ENCODE measurements around the gene C2orf72. TPM values are rescaled to one million over a fixed set of nuclear protein-coding genes. Genes with fewer than 3 reads are reported as not detected.

Gene C2orf72
- total RNA-seq, 2 donors from 2014 or later, result 1.8 to 3.9 TPM

- no peaks in the 10 kb centered on the region for H3K9me3 ChIP-seq (ENCODE audit: control insufficient read depth, low read length)
- H3K4me1 ChIP-seq (ENCODE audit: control insufficient read depth, insufficient read depth, low read length), result peaks cover 3% of the 10 kb centered on the region
- Mint-ChIP-seq H3K4me3 (no peak overlapping the region), H3K9me3 (no peaks in the 10 kb centered on the region), H3K4me1 (no peaks in the 10 kb centered on the region), H3K27me3 (ENCODE audit: insufficient read depth) (peaks cover 10% of the 10 kb centered on the region), H3K27ac (no peak overlapping the region), H3K36me3 (ENCODE audit: low read depth) (no peaks in the 10 kb centered on the region)
- H3K27me3 ChIP-seq (ENCODE audit: control insufficient read depth, insufficient read depth, low read length, poor library complexity, severe bottlenecking), result peaks cover 10% of the 10 kb centered on the region
- no peak overlapping the region for H3K4me3 ChIP-seq (ENCODE audit: low read length)
- H3K9ac ChIP-seq (ENCODE audit: extremely low read depth, low read length, poor library complexity, severe bottlenecking), result no peak overlapping the region
- no peak for DNase-seq
- 60 to 65% methylated on average over 1 to 3 of the region's 3 CpGs for WGBS, 2 experiments (ENCODE audit: insufficient coverage in 1 of 2, insufficient read length in 1 of 2)
- H3K36me3 ChIP-seq (ENCODE audit: control insufficient read depth, insufficient read depth, low read length), result no peaks in the 10 kb centered on the region
- no peak overlapping the region for H3K27ac ChIP-seq (ENCODE audit: low read depth, low read length)
- no peak for TF ChIP-seq CTCF (conservative IDR thresholded peaks at IDR 0.05)
Observed at GRCh38 chr2:231013820-231014219, 23.5 kb upstream of the C2orf72 start.

- H3K4me3 Mint-ChIP-seq, result no peak overlapping the region
- Histone ChIP-seq H3K9ac (ENCODE audit: extremely low read depth, low read length, poor library complexity, severe bottlenecking) (no peak overlapping the region), H3K27ac (ENCODE audit: low read depth, low read length) (peak overlapping the region; percentile 89), H3K4me1 (ENCODE audit: control insufficient read depth, insufficient read depth, low read length) (peaks cover 3% of the 10 kb centered on the region), H3K4me3 (ENCODE audit: low read length) (no peak overlapping the region), H3K36me3 (ENCODE audit: control insufficient read depth, insufficient read depth, low read length) (no peaks in the 10 kb centered on the region), H3K9me3 (ENCODE audit: control insufficient read depth, low read length) (no peaks in the 10 kb centered on the region), H3K27me3 (ENCODE audit: control insufficient read depth, insufficient read depth, low read length, poor library complexity, severe bottlenecking) (no peaks in the 10 kb centered on the region)
- peaks cover 5% of the 10 kb centered on the region for H3K27me3 Mint-ChIP-seq (ENCODE audit: insufficient read depth)
- no peaks in the 10 kb centered on the region for H3K4me1 Mint-ChIP-seq
- peaks cover 2% of the 10 kb centered on the region for H3K36me3 Mint-ChIP-seq (ENCODE audit: low read depth)
- TF ChIP-seq CTCF (conservative IDR thresholded peaks at IDR 0.05), result no peak
- WGBS, 2 experiments (ENCODE audit: insufficient coverage in 1 of 2, insufficient read length in 1 of 2), result 56 to 73% methylated on average over 4 to 7 of the region's 7 CpGs
- no peak for DNase-seq
- no peak overlapping the region for H3K27ac Mint-ChIP-seq
- peaks cover 6% of the 10 kb centered on the region for H3K9me3 Mint-ChIP-seq
Observed at GRCh38 chr2:231015478-231015877, 21.8 kb upstream of the C2orf72 start.

- H3K27ac ChIP-seq (ENCODE audit: low read depth, low read length), result peak overlapping the region; percentile 89
- no peak overlapping the region for H3K27ac Mint-ChIP-seq
- H3K9me3 Mint-ChIP-seq, result peaks cover 6% of the 10 kb centered on the region
Observed at GRCh38 chr2:231015926-231016325, 21.4 kb upstream of the C2orf72 start.

More at GRCh38 chr2:231015926-231016325, 21.4 kb upstream of the C2orf72 start:
- H3K4me1 ChIP-seq (ENCODE audit: control insufficient read depth, insufficient read depth, low read length), result peaks cover 3% of the 10 kb centered on the region
- H3K9ac ChIP-seq (ENCODE audit: extremely low read depth, low read length, poor library complexity, severe bottlenecking), result no peak overlapping the region
- DNase-seq, result no peak
- peaks cover 7% of the 10 kb centered on the region for H3K27me3 Mint-ChIP-seq (ENCODE audit: insufficient read depth)
- WGBS, 2 experiments (ENCODE audit: insufficient coverage in 1 of 2, insufficient read length in 1 of 2), result 78 to 89% methylated on average over 1 to 3 of the region's 3 CpGs
- TF ChIP-seq CTCF (conservative IDR thresholded peaks at IDR 0.05), result no peak
- H3K36me3 ChIP-seq (ENCODE audit: control insufficient read depth, insufficient read depth, low read length), result no peaks in the 10 kb centered on the region
- H3K4me3 Mint-ChIP-seq, result no peak overlapping the region
- H3K27me3 ChIP-seq (ENCODE audit: control insufficient read depth, insufficient read depth, low read length, poor library complexity, severe bottlenecking), result no peaks in the 10 kb centered on the region
- no peaks in the 10 kb centered on the region for H3K4me1 Mint-ChIP-seq
- H3K36me3 Mint-ChIP-seq (ENCODE audit: low read depth), result peaks cover 2% of the 10 kb centered on the region
- H3K9me3 ChIP-seq (ENCODE audit: control insufficient read depth, low read length), result no peaks in the 10 kb centered on the region
- no peak overlapping the region for H3K4me3 ChIP-seq (ENCODE audit: low read length)

Measured in endodermal cell (in vitro differentiated cells).